GM21723 (cell line): ENCODE results near the gene SH3RF3.

ENCODE experiments used
- ATAC-seq: cut with Tn5 transposase; IDR thresholded peaks from one replicate; pipeline ENCODE4 v1.9.1; 2021; ENCODE audit warnings: mild to moderate bottlenecking, moderate library complexity; ENCODE audit not compliant: unreplicated experiment

The SH3RF3 gene

DNA sequence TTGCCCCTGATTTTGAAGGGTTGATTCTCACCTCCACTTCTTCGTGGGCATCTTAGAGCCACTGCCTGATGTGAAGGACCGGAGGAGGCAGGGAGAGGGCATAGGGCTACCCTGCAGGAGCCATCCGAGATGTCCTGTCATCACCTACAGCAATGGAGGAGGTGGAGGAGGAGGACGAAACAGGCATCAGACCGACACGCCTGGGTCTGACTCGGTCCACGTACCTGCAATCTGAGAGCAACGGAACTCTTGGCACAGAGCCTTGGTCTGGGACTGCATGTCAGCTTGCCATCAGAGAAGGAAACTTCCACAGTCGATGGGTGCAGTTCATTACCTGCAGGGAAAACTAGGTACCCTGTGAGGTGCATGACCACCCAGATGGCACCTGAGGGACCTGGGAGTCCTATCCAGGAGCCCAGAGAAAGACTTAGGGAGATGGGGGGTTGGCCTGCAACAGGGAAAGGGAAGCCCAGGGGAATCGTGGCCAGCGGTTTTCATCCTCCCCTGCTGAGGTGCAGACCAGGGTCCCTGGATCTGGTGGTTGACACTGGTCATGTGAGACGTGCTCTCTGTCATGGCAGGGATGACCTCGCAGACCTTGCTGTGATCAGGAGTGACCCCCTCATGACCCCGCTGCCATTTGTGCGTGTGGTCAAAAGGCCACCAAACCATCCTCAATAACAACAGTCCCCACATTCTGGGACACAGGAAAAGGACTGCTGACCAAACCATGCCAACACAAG lies 293.9 kb downstream of the SH3RF3 start:
- ATAC-seq = no peak

GRCh38 chr2:109423556-109424359 lies 294.8 kb downstream of the SH3RF3 start:
- no peak for ATAC-seq

GRCh38 chr2:109425411-109425810 lies 296.4 kb downstream of the SH3RF3 start:
- no peak for ATAC-seq

- no peak for ATAC-seq
Observed at GRCh38 chr2:109427661-109428091, 298.7 kb downstream of the SH3RF3 start.

GRCh38 chr2:109428281-109428680 lies 299.3 kb downstream of the SH3RF3 start:
- ATAC-seq = no peak

GRCh38 chr2:109428841-109429566 lies 300.0 kb downstream of the SH3RF3 start:
- no peak for ATAC-seq

DNA sequence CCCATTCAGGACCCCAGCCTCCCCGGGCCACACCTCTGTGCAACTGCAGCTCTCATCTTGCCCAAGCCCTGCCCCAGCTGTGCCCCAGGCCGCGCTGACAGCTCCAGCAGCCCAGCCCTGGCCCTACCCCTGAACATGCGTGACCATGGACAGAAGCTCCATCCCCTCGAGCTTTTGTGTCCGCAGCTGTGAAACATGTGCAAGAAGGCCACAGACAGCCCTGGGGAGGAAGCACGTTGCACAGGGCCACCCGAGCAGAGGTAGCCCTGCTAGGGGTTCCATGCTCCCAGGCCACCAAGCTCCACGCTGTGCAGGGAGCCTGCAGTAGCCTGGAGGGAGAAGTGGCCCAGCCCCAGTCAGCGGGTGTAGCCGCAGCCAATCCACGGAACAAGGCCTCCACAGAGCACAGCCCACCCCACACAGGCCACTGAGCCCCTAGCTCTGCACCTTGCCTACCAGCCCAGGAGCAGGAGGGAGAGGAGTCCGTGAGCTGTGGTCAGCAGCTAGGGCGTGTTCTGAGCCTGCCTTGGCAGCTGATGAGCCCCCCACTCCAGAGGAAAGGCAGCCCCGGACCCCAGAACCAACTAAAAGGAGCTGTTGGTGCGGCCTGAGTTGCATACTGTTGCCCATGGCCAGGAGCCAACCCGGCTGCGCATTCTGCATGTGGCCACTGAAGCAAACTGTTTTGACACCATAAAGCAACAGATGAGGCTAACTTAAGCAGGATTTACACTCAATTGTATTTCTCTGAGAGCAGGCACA lies 300.7 kb downstream of the SH3RF3 start:
- ATAC-seq = no peak

DNA sequence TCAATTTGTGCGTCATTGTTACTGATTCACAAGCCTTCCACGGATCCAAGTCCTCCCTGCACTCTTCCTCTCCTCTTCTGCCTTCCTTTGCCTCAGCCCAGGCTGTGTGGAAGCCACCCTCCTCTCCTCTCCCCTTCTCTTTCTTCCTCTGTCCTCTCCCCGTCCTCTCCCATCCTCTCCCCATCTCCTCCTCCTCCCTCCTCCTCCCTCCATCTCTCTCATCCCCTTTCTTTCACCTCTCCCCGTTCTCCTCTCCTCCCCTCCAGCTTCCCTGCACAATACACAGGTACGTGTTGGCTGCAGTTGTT lies 301.3 kb downstream of the SH3RF3 start:
- no peak for ATAC-seq

- ATAC-seq = no peak
Observed at GRCh38 chr2:109432421-109432820, 303.4 kb downstream of the SH3RF3 start.

DNA sequence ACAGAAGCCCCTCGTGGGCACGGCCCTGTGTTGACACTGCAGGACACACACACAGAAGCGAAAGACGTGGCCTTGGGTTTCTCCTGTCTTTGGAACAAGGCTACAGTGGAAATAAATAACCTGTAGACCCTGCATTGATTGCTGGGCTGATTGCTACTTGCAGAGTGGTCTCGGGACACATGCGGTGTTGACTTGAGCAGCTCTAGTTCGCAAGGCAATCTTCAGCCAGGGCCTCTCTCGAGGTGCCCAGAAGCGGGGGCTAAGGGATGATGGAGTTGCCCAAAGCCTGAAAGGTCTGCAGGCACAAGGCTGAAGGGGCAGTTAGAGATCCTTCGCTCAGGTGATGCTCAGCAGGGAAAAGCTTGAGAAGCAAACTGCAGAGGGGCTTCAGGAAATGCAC lies 304.5 kb downstream of the SH3RF3 start:
- no peak for ATAC-seq

DNA sequence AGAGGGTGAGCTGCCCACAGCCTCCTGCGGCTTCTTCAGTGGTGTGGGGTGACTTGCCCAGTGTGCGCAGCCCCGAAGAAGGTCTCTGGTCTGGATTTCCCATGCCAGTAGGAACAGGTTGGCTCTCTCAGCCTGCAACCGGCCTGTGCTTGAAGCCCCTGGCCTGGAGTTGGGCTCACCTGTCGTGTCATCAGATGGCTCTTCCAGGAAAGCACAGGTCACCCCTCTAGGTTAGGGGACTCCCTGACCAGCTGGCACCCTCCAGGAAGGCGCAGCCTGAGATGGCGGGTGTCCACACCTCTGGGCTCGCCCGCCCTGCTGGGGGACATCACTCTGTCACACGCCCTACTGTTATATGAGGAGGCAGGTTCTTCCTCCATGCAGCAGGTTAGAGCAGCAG lies 304.9 kb downstream of the SH3RF3 start:
- no peak for ATAC-seq

DNA sequence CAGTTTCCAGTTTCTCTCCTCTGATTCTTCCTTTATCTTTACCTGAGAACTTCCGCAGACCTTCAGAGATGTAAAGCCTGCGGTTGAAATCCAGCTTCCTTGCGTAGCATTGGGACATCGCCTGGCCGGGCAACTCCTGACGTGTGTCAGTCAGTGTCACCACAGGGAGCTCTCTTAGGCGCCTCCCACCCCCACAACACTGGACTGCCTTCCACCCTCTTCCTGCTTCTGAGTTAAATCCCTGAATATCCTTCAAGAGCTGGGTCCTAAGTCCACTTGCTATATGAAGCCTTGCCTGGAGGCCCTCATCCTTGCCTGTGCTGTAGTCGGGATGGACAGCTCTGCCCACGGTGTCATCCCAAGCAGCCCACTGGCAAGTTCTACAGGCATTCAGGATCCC lies 305.3 kb downstream of the SH3RF3 start:
- no peak for ATAC-seq

- ATAC-seq = no peak
Observed at GRCh38 chr2:109435066-109435690, 306.2 kb downstream of the SH3RF3 start.

- no peak for ATAC-seq
Observed at GRCh38 chr2:109435901-109436598, 307.0 kb downstream of the SH3RF3 start.

DNA sequence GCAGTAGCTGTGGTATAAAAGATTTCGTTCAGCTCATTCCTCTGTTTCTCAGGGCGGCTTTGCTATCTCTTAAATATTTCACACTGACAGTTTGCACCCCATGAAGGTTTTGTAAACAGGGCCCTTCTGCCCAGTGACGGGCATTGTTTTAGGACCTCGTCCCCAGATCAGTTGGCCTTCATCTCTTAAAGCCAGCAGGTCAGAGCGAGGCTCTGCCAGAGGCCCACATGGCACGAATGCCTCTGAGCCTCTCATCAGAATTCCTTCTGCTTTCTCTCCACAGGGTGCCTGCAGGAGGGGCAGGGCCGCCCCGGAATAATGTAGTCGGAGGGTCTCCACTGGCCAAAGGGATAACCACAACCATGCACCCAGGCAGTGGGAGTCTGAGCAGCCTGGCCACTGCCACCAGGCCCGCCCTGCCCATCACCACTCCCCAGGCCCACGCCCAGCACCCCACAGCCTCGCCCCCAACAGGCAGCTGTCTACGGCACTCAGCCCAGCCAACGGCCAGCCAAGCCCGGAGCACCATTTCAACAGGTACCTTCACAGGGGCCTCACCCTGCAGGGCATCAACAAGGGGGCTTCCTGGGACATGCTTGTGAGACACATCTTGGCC lies 307.7 kb downstream of the SH3RF3 start:
- no peak for ATAC-seq

- no peak for ATAC-seq
Observed at GRCh38 chr2:109437325-109438090, 308.5 kb downstream of the SH3RF3 start.

- ATAC-seq = no peak
Observed at GRCh38 chr2:109438146-109438545, 309.1 kb downstream of the SH3RF3 start.

DNA sequence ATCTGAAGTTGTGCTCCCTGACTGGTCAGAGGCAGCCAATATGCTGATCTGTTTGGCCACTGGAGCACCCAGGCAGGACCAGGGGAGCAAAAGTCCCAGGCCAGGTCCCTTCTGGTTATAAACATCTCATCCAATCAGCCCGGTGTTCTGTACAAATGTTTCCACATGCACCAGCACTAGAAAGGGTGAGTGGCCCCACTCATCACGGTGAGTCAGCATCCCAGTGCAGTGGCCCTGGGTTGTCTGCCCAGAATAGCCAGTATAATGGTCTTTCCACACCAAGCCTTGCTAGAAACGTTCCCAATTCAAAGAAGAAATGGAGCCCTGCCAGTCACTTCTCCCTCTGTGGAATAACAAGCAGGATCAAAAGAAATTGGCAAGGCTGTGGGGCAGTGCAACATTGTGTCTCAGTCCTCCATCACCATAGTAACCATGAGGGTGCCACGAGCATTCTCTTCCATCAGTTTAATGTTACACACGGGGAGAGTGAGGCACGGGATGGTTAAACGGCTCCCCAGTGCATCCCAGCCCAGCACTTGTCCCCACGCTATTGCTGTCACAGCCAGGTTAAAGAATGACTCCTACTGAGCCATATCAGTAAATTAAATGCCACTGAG lies 309.9 kb downstream of the SH3RF3 start:
- ATAC-seq = no peak
